Parathyroid adenoma (tissue), 2 donors: ENCODE measurements around the gene MCL1.

ENCODE experiments used
- H2AFZ ChIP-seq: fragments of 300-600 bp; sonication (generic); one replicate; pipeline ENCODE4 v1.7.0; 2017; ENCODE audit warnings: antibody characterized with exemption, mild to moderate bottlenecking
- H3K27ac ChIP-seq: fragments of 300-600 bp; sonication (generic); one replicate; pipeline ENCODE4 v1.7.0; 2017
- H3K27me3 ChIP-seq: fragments of 300-600 bp; sonication (generic); one replicate; pipeline ENCODE4 v1.7.0; 2017; ENCODE audit warnings: low read length; ENCODE audit not compliant: control insufficient read depth, insufficient read depth
- H3K36me3 ChIP-seq: fragments of 300-600 bp; sonication (generic); one replicate; pipeline ENCODE4 v1.7.0; 2017; ENCODE audit warnings: low read length; ENCODE audit not compliant: control insufficient read depth, insufficient read depth
- H3K4me1 ChIP-seq: fragments of 300-600 bp; sonication (generic); one replicate; pipeline ENCODE4 v1.7.0; 2017; ENCODE audit warnings: control low read depth
- H3K4me2 ChIP-seq: fragments of 300-600 bp; sonication (generic); one replicate; pipeline ENCODE4 v1.7.0; 2017; ENCODE audit warnings: low read length
- H3K4me3 ChIP-seq: fragments of 300-600 bp; sonication (generic); one replicate; pipeline ENCODE4 v1.7.0; 2017; ENCODE audit warnings: low read depth, low read length
- H3K79me2 ChIP-seq: fragments of 300-600 bp; sonication (generic); one replicate; pipeline ENCODE4 v1.7.0; 2017; ENCODE audit warnings: control low read depth
- H3K9ac ChIP-seq: fragments of 300-600 bp; sonication (generic); one replicate; pipeline ENCODE4 v1.7.0; 2017; ENCODE audit warnings: mild to moderate bottlenecking
- H3K9me3 ChIP-seq: fragments of 300-600 bp; sonication (generic); one replicate; pipeline ENCODE4 v1.7.0; 2017; ENCODE audit warnings: low read length; ENCODE audit not compliant: control insufficient read depth
- CTCF ChIP-seq: fragments of 300-600 bp; sonication (generic); IDR thresholded peaks from one replicate; pipeline ENCODE4 v1.7.0; 2017; ENCODE audit warnings: antibody characterized with exemption, mild to moderate bottlenecking
- donor health status: primary hyperparathyroidism.

Gene MCL1

DNA sequence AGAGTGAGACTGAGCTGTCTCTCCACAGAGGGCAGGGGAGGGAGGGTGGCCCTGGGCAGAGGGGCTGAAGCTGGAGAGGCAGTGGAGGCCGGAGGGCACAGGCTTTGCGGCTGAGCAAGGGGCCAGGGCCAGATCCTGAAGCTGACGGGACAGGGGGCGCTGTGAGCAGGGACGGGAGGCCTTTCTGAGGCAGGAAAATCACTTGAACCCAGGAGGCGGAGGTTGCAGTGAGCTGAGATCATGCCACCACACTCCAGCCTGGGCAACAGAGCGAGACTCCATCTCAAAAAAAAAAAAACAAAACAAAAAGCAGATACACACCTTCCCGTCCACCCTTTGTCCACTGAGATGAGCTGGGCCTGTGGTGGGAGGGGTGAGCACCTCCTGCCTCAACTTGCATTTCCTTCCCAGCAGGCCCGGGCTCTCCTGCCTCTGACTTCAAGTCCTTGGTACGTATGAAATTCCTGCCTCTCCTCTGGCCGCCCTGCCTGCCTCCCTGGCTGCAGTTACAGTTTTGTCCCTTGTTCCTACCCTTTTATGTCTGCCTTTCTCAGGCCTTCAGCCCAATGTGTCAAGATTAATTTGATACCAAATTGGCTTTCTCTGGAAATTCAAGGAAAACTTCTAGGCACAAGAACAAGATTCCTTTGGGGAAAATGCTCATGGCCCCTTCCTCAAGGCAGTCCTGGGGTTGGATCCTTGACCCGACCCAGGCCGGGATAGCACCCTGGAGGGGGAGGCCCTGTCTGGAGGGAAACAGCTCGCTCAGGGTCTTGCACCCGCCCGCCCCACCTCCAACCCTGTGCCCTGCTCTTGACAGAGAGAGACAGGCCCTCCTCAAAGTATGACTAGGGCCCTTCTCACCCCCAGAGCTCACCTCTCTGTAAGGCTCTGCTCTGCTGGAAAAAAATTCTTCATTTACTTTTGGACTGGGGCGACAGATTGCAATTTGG, 41.4 kb downstream of the MCL1 start:
- Histone ChIP-seq H3K9ac (no peak overlapping the region), H3K9me3 (no peaks in the 10 kb centered on the region), H3K36me3 (no peaks in the 10 kb centered on the region), H3K79me2 (no peaks in the 10 kb centered on the region), H2AFZ (no peak overlapping the region), H3K27me3 (no peaks in the 10 kb centered on the region), H3K4me1 (no peaks in the 10 kb centered on the region), H3K4me2 (no peak overlapping the region), H3K4me3 (no peak overlapping the region), H3K27ac (no peak overlapping the region)
- TF ChIP-seq CTCF = no peak

- H3K4me2 ChIP-seq = no peak overlapping the region
- H3K9ac ChIP-seq = no peak overlapping the region
- no peaks in the 10 kb centered on the region for H3K9me3 ChIP-seq
- H2AFZ ChIP-seq = no peak overlapping the region
- no peak overlapping the region for H3K27ac ChIP-seq
- H3K36me3 ChIP-seq = no peaks in the 10 kb centered on the region
- H3K4me1 ChIP-seq = no peaks in the 10 kb centered on the region
- no peaks in the 10 kb centered on the region for H3K27me3 ChIP-seq
- no peaks in the 10 kb centered on the region for H3K79me2 ChIP-seq
- H3K4me3 ChIP-seq = no peak overlapping the region
- TF ChIP-seq CTCF = no peak
Observed at GRCh38 chr1:150536836-150537731, 42.3 kb downstream of the MCL1 start.

DNA sequence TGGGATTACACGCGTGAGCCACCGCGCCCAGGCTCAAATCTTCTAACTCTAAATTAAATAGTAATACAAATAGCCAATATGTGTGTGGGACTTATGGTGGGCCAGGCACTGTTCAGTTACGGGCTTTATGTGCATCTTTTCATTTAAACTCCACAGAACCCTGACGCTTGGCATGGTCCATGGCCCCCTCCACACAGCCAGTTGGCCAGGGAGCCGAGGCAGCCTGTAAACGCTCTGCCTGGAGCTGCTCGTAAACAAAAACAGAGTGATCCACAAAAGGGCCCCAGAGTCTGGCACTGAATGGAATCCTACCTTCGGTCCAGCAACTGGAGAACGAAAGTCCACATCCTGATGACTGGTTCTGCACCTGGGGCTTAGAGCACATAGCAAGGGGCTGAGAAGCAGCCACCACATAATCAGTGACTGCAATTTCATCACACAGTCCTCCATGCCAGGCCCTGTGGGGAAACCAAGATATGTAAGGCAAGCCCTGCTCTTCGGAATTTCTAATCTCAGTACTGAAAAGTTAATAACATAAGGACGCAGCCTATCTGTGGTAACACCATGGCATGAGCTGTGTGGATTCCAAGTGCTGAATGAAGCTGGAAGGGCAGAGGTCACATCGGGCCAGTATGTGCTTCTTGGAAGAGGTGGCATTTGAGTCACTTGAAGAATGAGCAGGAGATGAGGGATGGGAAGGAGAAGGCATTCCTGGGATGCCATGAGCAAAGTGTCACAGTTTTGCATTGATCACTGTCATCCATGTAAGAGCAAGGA, 43.7 kb downstream of the MCL1 start:
- Histone ChIP-seq H3K4me3 (no peak overlapping the region), H3K4me2 (no peak overlapping the region), H3K9me3 (no peaks in the 10 kb centered on the region), H2AFZ (no peak overlapping the region), H3K79me2 (no peaks in the 10 kb centered on the region), H3K27me3 (no peaks in the 10 kb centered on the region), H3K36me3 (no peaks in the 10 kb centered on the region), H3K9ac (no peak overlapping the region), H3K27ac (no peak overlapping the region), H3K4me1 (no peaks in the 10 kb centered on the region)
- no peak for TF ChIP-seq CTCF

DNA sequence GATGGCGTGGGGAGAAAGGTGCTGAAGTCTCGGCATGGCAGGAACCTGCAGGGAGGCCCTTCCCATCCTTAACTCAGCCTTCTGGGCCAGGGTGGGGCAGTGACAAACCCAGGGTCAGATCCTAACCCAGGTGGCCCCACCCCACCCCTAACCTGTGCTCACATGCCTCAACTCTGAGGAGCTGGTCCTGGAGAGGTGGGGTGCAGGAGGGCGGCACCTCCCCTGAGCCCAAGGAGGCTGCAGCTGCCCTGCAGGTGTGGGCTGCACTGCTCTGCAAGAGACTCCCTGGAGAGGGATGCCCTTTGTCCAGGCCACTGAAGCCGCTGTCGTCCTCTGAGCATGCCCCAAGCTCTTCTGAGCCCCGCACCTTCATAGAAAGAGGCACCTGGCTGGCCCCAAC, 45.4 kb downstream of the MCL1 start:
- Histone ChIP-seq H3K79me2 (no peaks in the 10 kb centered on the region), H3K4me3 (no peak overlapping the region), H3K36me3 (no peaks in the 10 kb centered on the region), H3K9me3 (no peaks in the 10 kb centered on the region), H3K9ac (no peak overlapping the region), H3K27me3 (no peaks in the 10 kb centered on the region), H3K27ac (no peak overlapping the region), H3K4me1 (no peaks in the 10 kb centered on the region), H3K4me2 (no peak overlapping the region), H2AFZ (no peak overlapping the region)
- no peak for TF ChIP-seq CTCF
